Endothelial cell of umbilical vein (primary cell): ENCODE data around the gene MALSU1. TPM values are rescaled to one million over a fixed set of nuclear protein-coding genes. Genes with fewer than 3 reads are reported as not detected.

Source experiments
- BruUV-seq: library from RNA; stranded (reverse); fragments of 400-500 nt; replicated peaks from 2 replicates; lab custom pipeline; 2021; lab: Mats Ljungman, UMichigan
- CTCF ChIA-PET: fragments of 300-600, 350-600 bp; sonication (Branson Sonifier 250); formaldehyde crosslinking; loops from one replicate; lab custom pipeline; 2021; ENCODE audit warnings: antibody characterized with exemption, inconsistent platforms; lab: Charles Lee
- POLR2A ChIA-PET: fragments of 300-600, 350-600 bp; sonication (Branson Sonifier 250); formaldehyde crosslinking; loops from one replicate; lab custom pipeline; 2021; ENCODE audit warnings: antibody characterized with exemption, inconsistent platforms; lab: Charles Lee
- DNase-seq: peaks from one replicate; pipeline ENCODE4 v3.0.0-alpha.2; 2011; ENCODE audit warnings: low read depth, low spot score
- FAIRE-seq: peaks from 2 replicates; lab custom pipeline; 2011; peaks lifted over from hg19 to GRCh38; lab: Jason Lieb, UNC
- H2AFZ ChIP-seq: 2 replicates; pipeline ENCODE4 v1.6.0; 2012; ENCODE audit warnings: low read depth, low read length, control low read depth, inconsistent platforms
- H3K27ac ChIP-seq: 2 replicates; pipeline ENCODE4 v1.5.1; 2011; ENCODE audit warnings: low read depth, mild to moderate bottlenecking, control low read depth, low read length, moderate library complexity; ENCODE audit not compliant: insufficient read depth
- H3K27me3 ChIP-seq, 2 experiments: 2 replicates each; pipeline versions ENCODE4 v1.6.0 to v1.6.1; 2011; ENCODE audit warnings: low read length in 2 of 2, mixed read lengths in 1 of 2; ENCODE audit not compliant: control insufficient read depth in 2 of 2, insufficient read depth in 2 of 2
- H3K36me3 ChIP-seq, 2 experiments: 2 replicates in 1 of 2; 3 replicates in 1 of 2; pipeline ENCODE4 v1.5.1; 2011; ENCODE audit warnings: low read length in 2 of 2, mild to moderate bottlenecking in 1 of 2, moderate library complexity in 1 of 2; ENCODE audit not compliant: control insufficient read depth in 2 of 2, insufficient read depth in 2 of 2; ENCODE audit errors: extremely low read depth in 1 of 2
- H3K4me1 ChIP-seq: 3 replicates; pipeline ENCODE4 v1.5.1; 2011; ENCODE audit warnings: mild to moderate bottlenecking, low read length; ENCODE audit not compliant: control insufficient read depth, insufficient read depth; ENCODE audit errors: extremely low read depth
- H3K4me2 ChIP-seq: 2 replicates; pipeline ENCODE4 v1.6.1; 2011; ENCODE audit warnings: low read length, control low read depth, mixed read lengths; ENCODE audit not compliant: insufficient read depth
- H3K4me3 ChIP-seq, 3 experiments: fragments of 200-600 bp in 1 of 3; sonication (generic), shearing (Covaris generic) in 1 of 3; replicated peaks in 1 of 3; 2 replicates each; pipeline ENCODE4 v1.5.1; 2011 to 2016; ENCODE audit warnings: control low read depth in 3 of 3, low read length in 3 of 3, mild to moderate bottlenecking in 2 of 3, inconsistent platforms in 1 of 3, low read depth in 1 of 3, moderate library complexity in 1 of 3; ENCODE audit not compliant: insufficient read depth in 1 of 3
- H3K79me2 ChIP-seq: 2 replicates; pipeline ENCODE4 v1.6.0; 2012; ENCODE audit warnings: low read length, inconsistent platforms; ENCODE audit not compliant: control insufficient read depth, insufficient read depth
- H3K9ac ChIP-seq: replicated peaks from 2 replicates; pipeline ENCODE3; 2011; ENCODE audit warnings: low read length, control low read depth; ENCODE audit not compliant: insufficient read depth; ENCODE audit errors: extremely low read depth
- H3K9me1 ChIP-seq: replicated peaks from 3 replicates; pipeline ENCODE4 v1.6.0; 2011; ENCODE audit warnings: mild to moderate bottlenecking, low read length; ENCODE audit not compliant: control insufficient read depth, insufficient read depth; ENCODE audit errors: extremely low read depth
- H3K9me3 ChIP-seq: replicated peaks from 2 replicates; pipeline ENCODE4 v1.5.1; 2012; ENCODE audit warnings: low read length, inconsistent platforms; ENCODE audit not compliant: control insufficient read depth, insufficient read depth
- H4K20me1 ChIP-seq: replicated peaks from 2 replicates; pipeline ENCODE3; 2011; ENCODE audit warnings: mild to moderate bottlenecking, low read length; ENCODE audit not compliant: control insufficient read depth, insufficient read depth; ENCODE audit errors: extremely low read depth
- EZH2 ChIP-seq: IDR thresholded peaks from 2 replicates; pipeline ENCODE4 v1.6.1; 2012; ENCODE audit warnings: borderline replicate concordance, low read depth, mild to moderate bottlenecking, moderate library complexity, low read length, inconsistent platforms; ENCODE audit not compliant: severe bottlenecking
- FOS ChIP-seq: IDR thresholded peaks from 2 replicates; pipeline ENCODE4 v1.6.1; 2011; ENCODE audit warnings: mild to moderate bottlenecking, low read length, moderate library complexity, borderline replicate concordance; ENCODE audit not compliant: insufficient read depth
- GATA2 ChIP-seq: IDR thresholded peaks from 2 replicates; pipeline ENCODE4 v1.7.0; 2011; ENCODE audit warnings: low read depth, mild to moderate bottlenecking, moderate library complexity, mixed read lengths, low read length; ENCODE audit not compliant: insufficient read length, insufficient read depth
- JUN ChIP-seq: IDR thresholded peaks from 2 replicates; pipeline ENCODE4 v1.6.1; 2011; ENCODE audit warnings: borderline replicate concordance, low read depth; ENCODE audit not compliant: insufficient read length, insufficient read depth
- MYC ChIP-seq: IDR thresholded peaks from one replicate; pipeline ENCODE4 v1.6.1; 2011; ENCODE audit warnings: mild to moderate bottlenecking, low read depth, low read length
- POLR2A ChIP-seq: IDR thresholded peaks from 2 replicates; pipeline ENCODE4 v1.6.1; 2012; ENCODE audit warnings: low read depth, mild to moderate bottlenecking, control low read depth, low read length
- POLR2AphosphoS5 ChIP-seq: IDR thresholded peaks from 2 replicates; pipeline ENCODE4 v1.6.1; 2012; ENCODE audit warnings: low read depth, mild to moderate bottlenecking, control low read depth, low read length, moderate library complexity; ENCODE audit not compliant: insufficient read depth
- dilution Hi-C: fragments of 300-500 bp; cut with MboI; formaldehyde crosslinking; loops from one replicate; pipeline ENCODE4 v1.15.0; 2019; ENCODE audit warnings: low sequenced_read_pairs; ENCODE audit not compliant: extremely low pct_ligation_motif_present
- intact Hi-C: fragments of 100-400 bp; cut with micrococcal nuclease; formaldehyde crosslinking; loops from one replicate; pipeline ENCODE4 v1.10.0; 2022
- polyA plus RNA-seq, 4 experiments: library from polyadenylated mRNA; depleted of rRNA in 3 of 4; stranded (reverse) in 3 of 4; unstranded in 1 of 4; fragments of >200 nt; gene quantifications; 2 replicates each; pipeline versions ENCODE4 v1.2.1 to v1.2.3, GENCODE V29; 2011 to 2012; ENCODE audit warnings: missing spikeins in 1 of 4
- total RNA-seq: library from RNA; stranded (reverse); gene quantifications from 2 replicates; pipeline ENCODE4 v1.2.3, GENCODE V29; 2021
- TF ChIP-seq, protein P1 (sequence below), 2 donors: IDR thresholded peaks; 1 replicate in 1 of 2; 2 replicates in 1 of 2; pipeline ENCODE4 v1.5.1; 2011; ENCODE audit warnings: low read length in 2 of 2, mild to moderate bottlenecking in 2 of 2, moderate library complexity in 2 of 2, control low read depth in 1 of 2, inconsistent platforms in 1 of 2, low read depth in 1 of 2; ENCODE audit not compliant: insufficient read depth in 1 of 2; ENCODE audit errors: extremely low read depth in 1 of 2
- TF ChIP-seq, protein P2 (sequence below): IDR thresholded peaks from 2 replicates; pipeline ENCODE4 v1.6.1; 2011; ENCODE audit not compliant: insufficient read depth, insufficient read length

MALSU1 gene
- total and polyA plus RNA-seq, 2 donors (not counting 3 experiments of a cell fraction or from before 2014, with no cell fraction given): 62.6 to 68.0 TPM

DNA sequence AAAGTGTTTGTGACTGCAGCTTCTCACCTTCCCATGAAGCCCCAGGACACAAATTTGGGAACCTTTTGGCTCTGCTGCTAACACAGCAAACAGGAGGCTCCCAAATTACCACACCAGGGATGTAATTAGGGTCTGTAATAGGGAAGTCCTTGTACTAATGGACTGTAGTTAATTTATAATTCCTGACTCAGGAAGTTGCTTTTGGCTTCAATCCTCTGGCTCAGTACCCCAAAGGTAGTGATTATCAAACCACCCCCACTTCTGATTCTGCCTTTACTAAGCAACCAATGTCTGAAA lies 3.8 kb upstream of the MALSU1 start:
- intact Hi-C loops (loop anchor here (5.0 kb wide), 1 partner anchor 122 kb away; no protein-coding TSS in a partner anchor), dilution Hi-C loops (loop anchor here (25.0 kb wide), 1 partner anchor 217 kb away; no protein-coding TSS in a partner anchor)
- Histone ChIP-seq H3K27ac (no peak overlapping the region), H3K9me3 (no peaks in the 10 kb centered on the region), H3K4me2 (no peak overlapping the region), H3K4me1 (peaks cover 6% of the 10 kb centered on the region), H2AFZ (no peak overlapping the region), H3K79me2 (peaks cover 11% of the 10 kb centered on the region), H3K9ac (no peak overlapping the region), H3K27me3 (no peaks in the 10 kb centered on the region), H3K4me3 (no peak overlapping the region), H4K20me1 (no peaks in the 10 kb centered on the region), H3K36me3 (no peaks in the 10 kb centered on the region), H3K9me1 (no peaks in the 10 kb centered on the region)
- TF ChIP-seq MYC (no peak), GATA2 (no peak), POLR2A (no peak), POLR2AphosphoS5 (no peak), JUN (no peak), EZH2 (no peak), FOS (no peak)
- TF ChIP-seq, protein P1, sequence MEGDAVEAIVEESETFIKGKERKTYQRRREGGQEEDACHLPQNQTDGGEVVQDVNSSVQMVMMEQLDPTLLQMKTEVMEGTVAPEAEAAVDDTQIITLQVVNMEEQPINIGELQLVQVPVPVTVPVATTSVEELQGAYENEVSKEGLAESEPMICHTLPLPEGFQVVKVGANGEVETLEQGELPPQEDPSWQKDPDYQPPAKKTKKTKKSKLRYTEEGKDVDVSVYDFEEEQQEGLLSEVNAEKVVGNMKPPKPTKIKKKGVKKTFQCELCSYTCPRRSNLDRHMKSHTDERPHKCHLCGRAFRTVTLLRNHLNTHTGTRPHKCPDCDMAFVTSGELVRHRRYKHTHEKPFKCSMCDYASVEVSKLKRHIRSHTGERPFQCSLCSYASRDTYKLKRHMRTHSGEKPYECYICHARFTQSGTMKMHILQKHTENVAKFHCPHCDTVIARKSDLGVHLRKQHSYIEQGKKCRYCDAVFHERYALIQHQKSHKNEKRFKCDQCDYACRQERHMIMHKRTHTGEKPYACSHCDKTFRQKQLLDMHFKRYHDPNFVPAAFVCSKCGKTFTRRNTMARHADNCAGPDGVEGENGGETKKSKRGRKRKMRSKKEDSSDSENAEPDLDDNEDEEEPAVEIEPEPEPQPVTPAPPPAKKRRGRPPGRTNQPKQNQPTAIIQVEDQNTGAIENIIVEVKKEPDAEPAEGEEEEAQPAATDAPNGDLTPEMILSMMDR (IDR thresholded peaks at IDR 0.05; ENCODE audit: extremely low read depth in 1 of 2, insufficient read depth in 1 of 2, low read depth in 1 of 2, low read length in 2 of 2): no peak
- TF ChIP-seq, protein P2, sequence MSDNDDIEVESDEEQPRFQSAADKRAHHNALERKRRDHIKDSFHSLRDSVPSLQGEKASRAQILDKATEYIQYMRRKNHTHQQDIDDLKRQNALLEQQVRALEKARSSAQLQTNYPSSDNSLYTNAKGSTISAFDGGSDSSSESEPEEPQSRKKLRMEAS: no peak
- ChIA-PET POLR2A (interaction anchor here (0.7 kb wide), 1 partner anchor 160 kb away, joined by 4 read pairs; no protein-coding TSS in a partner anchor), CTCF (interaction anchor here (1.0 to 3.7 kb wide), 5 partner anchors 19 to 251 kb away, joined by 3 to 15 read pairs (median 3); no protein-coding TSS in a partner anchor)
- DNase-seq (no peak), FAIRE-seq (no peak)
- no TSS peak for BruUV-seq
